LNCaP clone FGC (cell line): ENCODE measurements around the gene ARV1.
"Not testable (repeated sequence)": the region's sequence is repeated elsewhere in the genome, so short reads cannot be mapped to it uniquely, and the experiment has no call there.

ENCODE experiments used
- DNase-seq: peaks from one replicate; pipeline ENCODE4 v3.0.0-alpha.2; 2011; ENCODE audit warnings: low read depth
- H3K4me3 ChIP-seq: 2 replicates; pipeline ENCODE4 v1.5.1; 2011; ENCODE audit warnings: mild to moderate bottlenecking, low read depth, low read length, control low read depth
- TF ChIP-seq, protein P1 (sequence below): IDR thresholded peaks from 2 replicates; pipeline ENCODE4 v1.5.1; 2012; ENCODE audit warnings: mild to moderate bottlenecking; ENCODE audit not compliant: control insufficient read depth, insufficient read depth; ENCODE audit errors: extremely low read depth

ARV1 gene

DNA sequence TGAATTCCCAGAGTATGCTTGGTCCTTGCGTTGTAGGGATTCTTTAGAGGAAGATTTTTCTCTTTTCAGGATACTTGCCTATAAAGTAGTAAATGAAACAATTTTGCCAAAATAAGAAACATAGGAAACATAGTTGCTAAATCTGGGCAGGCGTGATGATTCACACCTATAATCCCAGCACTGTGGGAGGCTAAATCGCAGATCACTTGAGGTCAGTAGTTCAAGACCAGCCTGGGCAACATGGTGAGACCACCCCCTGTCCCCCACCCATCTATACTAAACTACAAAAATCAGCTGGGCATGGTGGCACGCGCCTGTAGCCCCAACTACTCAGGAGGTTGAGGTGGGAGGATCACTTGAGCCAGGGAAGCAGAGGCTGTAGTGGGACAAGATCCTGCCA lies 4.9 kb downstream of the ARV1 start:
- TF ChIP-seq, protein P1, sequence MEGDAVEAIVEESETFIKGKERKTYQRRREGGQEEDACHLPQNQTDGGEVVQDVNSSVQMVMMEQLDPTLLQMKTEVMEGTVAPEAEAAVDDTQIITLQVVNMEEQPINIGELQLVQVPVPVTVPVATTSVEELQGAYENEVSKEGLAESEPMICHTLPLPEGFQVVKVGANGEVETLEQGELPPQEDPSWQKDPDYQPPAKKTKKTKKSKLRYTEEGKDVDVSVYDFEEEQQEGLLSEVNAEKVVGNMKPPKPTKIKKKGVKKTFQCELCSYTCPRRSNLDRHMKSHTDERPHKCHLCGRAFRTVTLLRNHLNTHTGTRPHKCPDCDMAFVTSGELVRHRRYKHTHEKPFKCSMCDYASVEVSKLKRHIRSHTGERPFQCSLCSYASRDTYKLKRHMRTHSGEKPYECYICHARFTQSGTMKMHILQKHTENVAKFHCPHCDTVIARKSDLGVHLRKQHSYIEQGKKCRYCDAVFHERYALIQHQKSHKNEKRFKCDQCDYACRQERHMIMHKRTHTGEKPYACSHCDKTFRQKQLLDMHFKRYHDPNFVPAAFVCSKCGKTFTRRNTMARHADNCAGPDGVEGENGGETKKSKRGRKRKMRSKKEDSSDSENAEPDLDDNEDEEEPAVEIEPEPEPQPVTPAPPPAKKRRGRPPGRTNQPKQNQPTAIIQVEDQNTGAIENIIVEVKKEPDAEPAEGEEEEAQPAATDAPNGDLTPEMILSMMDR: no peak
- DNase-seq: no peak
- H3K4me3 ChIP-seq: no peak overlapping the region

DNA sequence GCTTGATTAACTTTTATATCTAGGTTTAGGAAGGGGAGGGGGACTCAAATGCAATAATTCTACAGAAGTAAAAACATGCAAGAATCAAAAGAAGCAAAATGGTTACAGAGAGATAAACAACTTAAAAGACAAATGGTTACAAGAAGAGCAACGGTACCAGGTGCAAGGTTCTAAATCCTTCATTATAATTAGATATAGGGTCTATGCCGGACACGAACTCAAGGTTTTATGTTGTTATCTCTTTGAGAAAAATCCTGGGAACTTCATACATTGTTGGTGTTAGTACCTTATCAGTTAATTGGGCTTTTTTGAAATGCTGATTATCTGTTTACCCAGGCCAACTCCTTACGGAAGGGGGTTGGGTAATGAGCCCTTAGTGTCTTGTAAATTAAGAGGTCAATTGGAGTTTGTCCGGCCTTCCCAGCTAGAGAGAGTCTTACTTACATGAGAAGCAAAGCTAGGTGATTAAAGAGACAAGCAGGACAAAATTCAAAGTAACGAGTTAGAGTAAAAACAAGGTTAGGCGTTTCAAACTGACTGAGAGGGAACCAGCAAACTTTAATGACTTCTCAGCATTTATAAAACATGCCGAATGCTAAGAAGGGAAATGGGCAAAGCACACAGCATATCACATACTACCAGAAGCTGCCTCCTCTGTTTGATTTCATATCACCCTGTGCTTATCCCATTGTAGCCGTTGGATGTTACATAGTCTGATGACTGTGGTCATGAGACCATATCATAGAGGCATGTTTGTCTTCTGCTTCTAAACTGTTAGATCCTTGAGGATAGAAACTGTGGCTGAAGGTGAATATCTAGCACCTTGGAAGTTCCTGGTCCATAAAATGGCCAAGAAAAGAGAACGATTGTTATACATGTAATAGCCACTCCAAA lies 6.0 kb downstream of the ARV1 start:
- not testable (repeated sequence) for DNase-seq, H3K4me3 ChIP-seq

GRCh38 chr1:230985711-230986110 lies 6.8 kb downstream of the ARV1 start:
- DNase-seq: no peak
- H3K4me3 ChIP-seq: no peak overlapping the region
- TF ChIP-seq, protein P1: no peak

DNA sequence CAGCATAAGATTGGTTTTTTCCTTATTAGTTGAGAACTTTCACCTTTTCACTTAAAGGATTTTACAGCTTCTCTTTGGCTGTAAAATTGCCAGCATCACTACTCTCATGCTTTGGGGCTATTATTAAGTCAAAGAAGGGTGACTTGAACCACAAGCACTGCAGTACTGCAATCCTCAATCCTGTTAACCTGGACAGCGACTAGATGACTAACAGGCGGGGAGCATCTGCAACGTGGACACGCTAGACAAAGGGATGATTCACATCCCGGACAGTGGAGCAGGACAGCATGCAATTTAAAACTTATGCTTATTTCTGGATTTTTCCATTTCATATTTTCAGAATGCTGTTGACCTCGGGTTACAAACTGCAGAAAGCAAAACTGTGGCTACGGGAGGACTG lies 8.1 kb downstream of the ARV1 start:
- no peak for DNase-seq
- TF ChIP-seq, protein P1: no peak
- H3K4me3 ChIP-seq: no peak overlapping the region

- DNase-seq: no peak
- H3K4me3 ChIP-seq: no peak overlapping the region
- TF ChIP-seq, protein P1: no peak
Measured at GRCh38 chr1:230987448-230987847, 8.6 kb downstream of the ARV1 start.

- no peak overlapping the region for H3K4me3 ChIP-seq
- DNase-seq: no peak
- TF ChIP-seq, protein P1: no peak
Measured at GRCh38 chr1:230992100-230992774, 13.3 kb downstream of the ARV1 start.

GRCh38 chr1:230994860-230995259 lies 16.0 kb downstream of the ARV1 start:
- TF ChIP-seq, protein P1: no peak
- no peak overlapping the region for H3K4me3 ChIP-seq
- no peak for DNase-seq
